ENCODE measurements around the gene SEPTIN7.
"Not testable (repeated sequence)": the region's sequence is repeated elsewhere in the genome, so short reads cannot be mapped to it uniquely, and the experiment has no call there.

SEPTIN7 gene

DNA sequence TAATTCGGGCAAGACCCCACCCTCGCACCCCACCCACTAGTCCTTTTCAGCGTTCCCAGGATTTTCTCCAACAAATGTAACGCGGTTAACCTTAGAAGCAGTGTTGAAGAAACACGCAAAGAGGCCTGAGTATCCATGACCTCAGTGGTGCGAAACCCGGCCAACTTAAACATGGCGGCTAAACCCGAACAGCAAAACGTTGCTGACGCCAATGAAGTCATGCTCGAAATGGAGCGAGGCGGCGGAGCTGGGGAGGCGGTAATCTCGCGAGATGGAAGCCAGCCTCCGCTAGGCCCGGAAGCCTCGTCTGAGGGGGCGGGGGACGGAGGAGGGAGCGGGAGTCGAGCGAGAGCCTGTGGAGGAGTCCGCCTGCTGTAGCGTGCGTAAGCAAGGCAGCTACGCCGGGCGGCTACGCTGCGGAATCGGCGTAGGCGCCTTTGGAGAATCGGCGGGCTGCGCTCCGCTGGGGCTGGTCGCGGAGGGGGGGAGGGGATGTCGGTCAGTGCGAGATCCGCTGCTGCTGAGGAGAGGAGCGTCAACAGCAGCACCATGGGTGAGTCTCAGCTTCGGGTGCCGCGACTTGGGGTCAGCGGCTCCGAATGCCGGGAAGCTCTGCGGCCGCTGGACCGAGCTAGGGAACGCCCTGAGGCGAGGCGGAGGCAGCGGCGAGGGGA lies at the start of gene SEPTIN7:
SEPTIN7 (plus strand) TSS at position 340 of the 674 bp plus-strand sequence; CDS start at position 493, 153 bp downstream.
- DNase-seq (ENCODE audit: low spot score): peak; percentile 99

DNA sequence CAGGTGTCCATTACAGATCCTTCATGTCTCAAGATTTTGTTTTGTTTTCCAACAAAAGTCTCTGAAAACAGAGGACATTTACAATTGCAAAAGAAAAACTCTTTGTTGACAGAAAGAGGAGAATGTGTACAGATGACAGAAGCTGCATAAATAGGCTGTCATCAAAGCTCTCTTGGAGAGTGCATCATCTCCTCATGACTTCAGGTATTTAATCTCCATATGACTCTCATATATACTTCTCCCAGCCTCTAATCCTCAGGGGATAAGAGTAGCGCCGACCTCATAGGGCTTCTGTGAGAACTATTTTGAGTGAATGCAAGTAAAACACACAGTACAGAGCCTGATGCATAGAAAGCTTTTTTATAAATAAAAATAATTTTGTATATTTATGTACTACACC lies 48.1 kb upstream of the SEPTIN7 start:
- DNase-seq (ENCODE audit: low spot score): no peak

DNA sequence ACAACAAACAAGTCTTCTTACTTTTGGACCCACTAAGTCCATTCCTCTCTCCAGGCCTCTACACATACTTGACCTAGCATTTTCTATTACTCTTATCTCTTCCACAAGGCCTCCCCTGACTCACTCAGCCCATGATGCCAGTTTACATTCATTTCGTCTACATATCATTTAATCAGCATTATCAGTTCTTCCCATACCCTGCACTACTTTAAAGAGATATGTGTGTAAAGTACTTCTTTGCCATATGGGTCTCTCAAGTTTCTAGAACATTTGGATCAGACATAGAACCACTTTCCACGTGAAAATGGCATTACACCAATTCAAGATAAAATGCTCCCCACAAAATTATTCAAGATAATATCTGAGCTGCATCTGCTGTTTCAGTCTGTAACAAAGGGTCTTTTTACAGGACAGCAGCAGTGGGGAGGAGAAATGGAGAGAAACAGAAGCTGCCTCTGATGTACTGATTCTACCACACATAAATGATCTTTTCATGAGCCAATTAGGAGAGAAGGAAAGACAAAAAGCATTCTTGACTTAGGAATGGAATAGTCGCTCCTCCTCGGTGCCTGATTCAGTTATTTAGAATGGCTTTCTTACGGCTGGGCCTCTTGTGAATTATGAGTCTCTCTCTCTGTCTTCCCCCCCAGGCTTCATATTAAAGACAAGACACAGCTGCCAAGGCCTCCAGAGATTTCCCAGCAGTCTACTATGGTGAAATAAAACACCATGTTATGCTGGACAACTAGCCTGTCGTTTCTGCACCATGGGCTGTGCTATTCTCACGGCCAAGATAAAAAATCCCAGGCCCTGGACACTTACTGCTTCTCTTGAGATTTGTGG lies 46.9 kb upstream of the SEPTIN7 start:
- DNase-seq (ENCODE audit: low spot score): no peak

DNA sequence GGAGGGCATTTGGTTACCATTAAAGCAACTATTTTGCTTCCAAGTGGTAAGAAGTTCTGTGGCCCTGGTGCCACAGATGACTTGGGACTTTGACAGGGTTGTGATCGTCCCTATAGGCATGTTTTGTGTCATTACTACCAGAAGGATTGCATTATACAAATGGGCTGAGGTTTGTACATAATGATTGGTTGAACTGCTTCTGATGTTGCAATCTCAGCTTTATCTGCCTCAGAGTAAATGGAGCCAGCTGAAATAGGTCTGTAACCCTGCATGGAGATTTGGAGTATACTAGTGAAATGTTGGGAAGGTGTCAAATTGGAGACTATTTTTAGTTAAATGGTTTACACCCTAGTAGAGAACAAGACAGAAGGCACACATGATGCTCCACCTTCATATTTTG lies 46.1 kb upstream of the SEPTIN7 start:
- no peak for DNase-seq (ENCODE audit: low spot score)

DNA sequence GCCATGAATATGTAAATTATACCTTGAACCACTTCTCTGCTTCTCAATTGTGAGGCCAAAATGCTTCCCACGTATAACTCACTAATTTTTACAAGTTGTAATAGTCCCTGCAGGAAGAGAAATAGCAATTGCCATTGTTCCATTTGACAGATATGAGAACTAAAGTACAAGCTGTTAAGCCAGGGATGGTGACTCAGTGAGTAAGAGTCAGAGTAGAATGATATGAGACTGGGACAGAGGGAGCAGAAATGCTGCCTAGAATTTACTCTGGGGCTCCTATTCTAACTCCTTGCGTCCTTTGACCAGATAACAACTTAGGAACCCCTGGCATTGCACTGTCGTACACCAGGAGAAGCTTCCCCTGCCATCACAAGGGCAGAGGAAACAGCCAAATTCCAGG lies 45.1 kb upstream of the SEPTIN7 start:
- DNase-seq (ENCODE audit: low spot score): no peak

DNA sequence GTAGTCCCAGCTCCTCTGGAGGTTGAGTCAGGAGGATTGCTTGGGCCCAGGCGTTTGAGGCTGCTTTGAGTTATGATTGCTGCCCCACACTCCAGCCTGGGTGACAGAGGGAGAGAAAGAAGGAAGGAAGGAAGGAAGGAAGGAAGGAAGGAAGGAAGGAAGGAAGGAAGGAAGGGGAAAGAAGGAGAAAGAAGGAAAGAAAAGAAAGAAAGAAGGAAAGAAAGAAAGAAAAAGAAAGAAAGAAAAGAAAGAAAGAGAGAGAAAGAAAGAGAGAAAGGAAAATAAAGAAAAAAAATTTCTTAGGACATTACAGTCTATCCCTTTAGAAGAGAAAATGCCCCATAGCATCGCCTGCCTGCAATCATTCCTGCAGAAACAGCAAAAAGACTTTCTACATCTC lies 44.4 kb upstream of the SEPTIN7 start:
- not testable (repeated sequence) for DNase-seq (ENCODE audit: low spot score)

DNA sequence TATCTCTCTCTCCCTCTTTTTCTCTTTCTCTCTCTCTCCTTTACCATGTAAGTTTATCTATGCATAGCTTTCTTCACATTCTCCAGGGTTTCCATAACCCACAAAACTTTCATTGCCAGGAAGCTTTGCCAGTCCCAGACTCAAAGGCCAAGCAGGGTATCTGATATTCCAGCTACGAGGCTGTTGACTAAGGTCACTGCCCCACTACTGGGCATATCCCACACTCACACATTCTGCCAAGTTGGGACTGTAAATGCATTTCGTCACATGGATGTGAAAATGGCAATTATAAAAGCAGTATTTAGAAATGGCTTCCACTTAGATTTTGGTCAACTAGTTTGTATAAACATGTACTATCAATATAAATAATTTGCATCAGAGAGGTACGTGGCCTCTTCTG lies 43.3 kb upstream of the SEPTIN7 start:
- no peak for DNase-seq (ENCODE audit: low spot score)

DNA sequence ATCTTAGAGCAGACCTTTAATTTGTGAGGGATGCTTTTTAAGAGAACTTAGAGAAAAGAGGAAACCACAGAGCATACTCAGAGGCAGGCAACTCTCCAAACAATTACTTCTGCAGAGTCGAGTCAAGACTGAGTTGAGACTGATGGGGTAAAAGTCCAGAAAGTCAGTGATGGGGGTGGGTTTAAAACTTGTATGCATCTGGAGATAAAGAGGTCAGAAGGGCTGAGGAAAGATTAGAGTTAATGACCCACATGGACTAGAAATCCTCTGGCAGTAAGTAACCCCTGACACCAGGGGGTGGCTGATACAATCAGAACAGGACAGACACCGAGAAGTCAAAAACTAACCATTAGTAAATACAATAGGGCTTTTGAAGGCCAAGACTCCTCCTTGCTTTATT lies 42.4 kb upstream of the SEPTIN7 start:
- no peak for DNase-seq (ENCODE audit: low spot score)

DNA sequence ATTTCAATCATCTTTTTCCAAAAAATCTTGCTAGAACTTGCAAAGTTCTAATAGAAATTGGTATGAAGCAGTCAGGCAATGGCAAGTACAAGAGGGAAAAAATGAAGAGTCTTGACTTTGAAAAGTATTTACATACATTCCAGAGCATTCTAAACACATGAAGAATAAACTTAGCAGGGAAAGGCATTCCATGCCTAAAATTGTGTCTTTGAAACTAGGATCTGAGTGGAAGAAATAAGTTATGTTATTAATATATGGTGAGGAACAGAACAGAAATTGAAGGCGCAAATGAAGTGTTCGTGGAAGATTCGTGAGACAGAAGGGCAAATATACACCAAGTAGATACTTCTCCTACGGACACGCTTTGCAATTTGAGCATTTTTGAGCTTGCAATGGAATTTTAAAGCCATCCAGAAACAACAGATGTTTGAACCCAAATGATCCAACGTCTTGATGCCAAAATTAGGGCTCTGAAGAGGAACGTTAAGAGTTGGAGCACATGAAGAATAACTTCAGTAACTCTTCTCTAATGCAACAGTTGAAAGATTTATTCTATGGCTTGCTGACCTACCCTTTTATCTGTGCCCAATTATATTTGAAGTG lies 40.6 kb upstream of the SEPTIN7 start:
- no peak for DNase-seq (ENCODE audit: low spot score)

DNA sequence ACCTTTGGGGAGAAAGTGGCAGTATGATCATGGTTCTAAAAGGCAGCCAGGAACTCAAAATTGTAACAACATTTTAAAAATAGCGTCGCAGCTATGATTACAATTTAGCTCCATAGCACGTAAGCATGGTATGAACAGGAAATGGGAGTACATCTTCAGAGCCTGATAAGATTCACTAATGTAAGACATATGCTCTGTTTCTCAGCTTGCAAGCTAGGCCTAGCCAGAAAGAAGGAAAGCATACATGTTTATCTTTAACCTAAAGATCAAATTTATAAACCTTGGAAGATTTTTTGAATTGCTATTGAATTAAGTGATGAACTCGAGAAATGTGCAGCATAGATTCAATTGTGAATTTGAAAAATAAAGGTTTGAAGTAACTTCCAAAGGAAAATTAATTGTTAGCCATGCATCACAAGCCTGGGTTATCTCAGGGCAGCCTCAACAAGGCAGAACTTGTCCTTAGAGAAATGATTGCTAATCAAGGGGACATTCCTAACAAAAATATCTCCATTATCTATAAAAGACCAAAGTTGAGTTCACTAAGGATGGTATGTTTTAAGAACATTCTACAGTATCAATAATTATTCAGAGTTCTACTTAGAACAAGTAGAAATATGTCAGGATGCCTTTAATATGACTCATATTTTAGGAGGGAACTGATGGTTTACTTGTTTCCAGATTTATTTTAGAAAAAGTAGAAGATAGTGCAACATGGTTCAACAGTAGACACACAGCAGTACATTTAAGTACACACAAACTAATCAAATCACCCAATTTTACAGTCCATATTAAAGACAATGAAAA lies 38.8 kb upstream of the SEPTIN7 start:
- DNase-seq (ENCODE audit: low spot score): no peak

DNA sequence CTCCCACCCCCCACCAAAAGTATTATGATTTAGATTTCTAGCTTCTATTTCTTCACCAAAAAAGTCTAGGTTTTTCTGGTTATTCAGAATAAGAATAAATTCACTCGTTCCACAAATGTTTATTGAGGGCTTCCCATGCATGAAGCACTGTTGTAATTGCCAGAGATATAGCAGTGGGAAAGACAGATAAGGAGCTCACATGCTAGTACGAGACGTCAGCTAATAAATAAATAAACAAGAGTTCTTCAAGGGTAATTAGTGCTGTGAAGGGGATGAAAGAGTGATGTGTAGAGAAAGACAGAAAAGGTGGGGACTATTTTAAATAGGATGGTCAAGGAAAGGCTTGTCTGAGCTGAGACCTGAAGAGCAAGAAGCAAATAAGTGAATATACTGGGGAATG lies 38.1 kb upstream of the SEPTIN7 start:
- no peak for DNase-seq (ENCODE audit: low spot score)

DNA sequence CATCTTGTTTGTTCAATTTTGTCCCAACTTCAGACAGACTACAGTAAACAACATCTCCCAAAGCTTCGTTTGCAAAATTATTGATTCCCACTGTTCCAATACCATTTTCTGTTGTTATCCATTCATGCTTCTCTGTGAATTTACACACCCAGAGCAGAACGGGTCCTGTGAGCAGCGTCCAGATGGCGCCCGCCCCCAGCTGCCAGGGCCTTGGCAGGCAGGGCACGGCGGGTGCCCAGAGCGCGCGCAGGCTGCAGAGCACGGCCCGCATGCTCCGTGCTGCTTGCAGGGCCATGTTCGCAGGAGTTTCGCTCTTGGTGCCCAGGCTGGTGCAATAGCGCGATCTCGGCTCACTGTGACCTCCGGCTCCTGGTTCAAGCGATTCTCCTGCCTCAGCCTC lies 32.5 kb upstream of the SEPTIN7 start:
- DNase-seq (ENCODE audit: low spot score): peak; percentile 31

DNA sequence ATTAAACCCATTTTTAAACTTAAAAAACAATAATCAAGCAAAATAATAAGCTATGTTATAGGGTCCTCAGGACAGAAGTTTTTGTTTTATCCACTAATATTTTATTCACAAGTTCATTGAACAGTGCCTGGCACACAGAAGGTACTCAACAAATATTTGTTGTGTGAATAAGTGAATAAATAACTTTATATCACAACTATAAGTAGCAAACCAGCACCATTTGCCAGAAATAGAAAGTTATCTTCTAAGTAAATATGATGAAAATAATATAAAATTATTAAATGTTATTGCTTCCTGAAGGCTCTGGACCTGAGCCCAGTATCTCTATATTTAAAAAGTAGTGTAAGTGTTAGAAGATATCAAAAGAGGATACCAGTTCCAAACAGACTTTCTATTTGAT lies 29.1 kb upstream of the SEPTIN7 start:
- no peak for DNase-seq (ENCODE audit: low spot score)

DNA sequence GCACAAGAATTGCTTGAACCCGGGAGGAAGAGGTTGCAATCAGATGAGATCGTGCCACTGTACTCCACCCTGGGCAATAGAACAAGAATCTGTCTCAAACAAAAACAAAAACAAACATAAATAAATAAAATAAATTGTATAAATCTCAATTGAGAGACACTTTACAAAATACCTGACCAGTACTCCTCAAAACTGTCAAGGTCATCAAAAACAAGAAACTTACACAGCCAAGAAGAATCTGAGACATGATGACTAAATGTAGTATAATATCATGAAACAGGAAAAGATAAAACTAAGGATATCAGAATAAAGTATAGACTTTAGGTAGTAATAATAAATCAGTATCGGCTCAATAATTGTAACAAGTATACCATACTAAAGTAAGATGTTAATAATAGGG lies 26.9 kb upstream of the SEPTIN7 start:
- no peak for DNase-seq (ENCODE audit: low spot score)

DNA sequence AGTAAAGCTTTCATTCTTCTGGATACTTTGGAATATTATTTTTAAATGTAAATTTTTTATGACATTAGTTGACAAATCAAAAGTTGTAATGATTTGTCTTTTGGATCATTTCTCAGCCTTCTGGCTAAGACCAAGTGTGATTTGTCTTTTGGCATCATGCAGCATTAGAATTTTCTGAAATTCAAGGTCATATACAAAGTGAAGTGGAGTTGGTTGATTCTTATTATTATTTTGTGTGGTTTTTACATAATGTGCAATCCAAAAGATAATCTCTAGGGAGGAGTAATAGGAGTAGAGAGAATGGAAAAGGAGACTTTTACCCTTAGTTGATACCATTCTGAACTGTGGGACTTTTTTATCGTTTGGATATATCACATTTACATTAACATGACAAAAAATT lies 24.2 kb upstream of the SEPTIN7 start:
- no peak for DNase-seq (ENCODE audit: low spot score)

DNA sequence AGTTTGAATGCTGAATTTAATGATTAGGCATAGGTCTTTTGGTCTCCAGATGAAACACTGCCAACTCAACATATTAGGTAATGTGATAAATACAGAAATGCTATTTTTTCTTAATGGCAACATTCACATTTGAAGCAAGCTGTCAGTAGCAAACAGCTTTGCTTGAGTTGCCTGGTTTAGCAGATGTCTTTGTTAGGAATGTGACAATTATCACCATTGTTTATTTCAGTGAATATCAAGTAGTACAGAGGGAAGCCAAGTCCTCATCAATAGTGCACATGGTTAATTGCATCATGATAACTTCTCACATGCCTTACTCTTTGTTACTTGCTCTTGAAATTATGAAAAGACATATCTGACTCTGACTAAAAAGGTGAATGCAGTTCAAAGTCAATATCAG lies 23.7 kb upstream of the SEPTIN7 start:
- DNase-seq (ENCODE audit: low spot score): no peak

DNA sequence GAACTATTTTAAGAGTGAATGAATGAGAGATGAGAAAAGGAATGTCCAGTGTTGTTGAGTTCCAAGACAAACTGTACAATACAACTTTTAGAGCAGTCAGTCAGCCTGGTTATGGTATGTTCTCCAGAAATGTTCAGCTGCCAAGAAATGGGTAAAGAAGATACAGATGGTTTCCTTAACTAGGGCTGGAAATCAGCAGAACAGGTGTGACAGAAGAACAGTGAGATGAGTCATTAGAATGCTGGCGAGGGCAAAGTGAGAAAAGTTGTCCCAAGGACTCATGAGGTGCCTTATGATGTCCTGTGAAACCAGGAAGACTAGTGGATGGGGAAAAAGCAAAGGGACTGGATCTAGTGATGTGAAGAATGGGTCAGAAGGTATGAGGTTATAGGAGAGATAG lies 20.8 kb upstream of the SEPTIN7 start:
- no peak for DNase-seq (ENCODE audit: low spot score)

DNA sequence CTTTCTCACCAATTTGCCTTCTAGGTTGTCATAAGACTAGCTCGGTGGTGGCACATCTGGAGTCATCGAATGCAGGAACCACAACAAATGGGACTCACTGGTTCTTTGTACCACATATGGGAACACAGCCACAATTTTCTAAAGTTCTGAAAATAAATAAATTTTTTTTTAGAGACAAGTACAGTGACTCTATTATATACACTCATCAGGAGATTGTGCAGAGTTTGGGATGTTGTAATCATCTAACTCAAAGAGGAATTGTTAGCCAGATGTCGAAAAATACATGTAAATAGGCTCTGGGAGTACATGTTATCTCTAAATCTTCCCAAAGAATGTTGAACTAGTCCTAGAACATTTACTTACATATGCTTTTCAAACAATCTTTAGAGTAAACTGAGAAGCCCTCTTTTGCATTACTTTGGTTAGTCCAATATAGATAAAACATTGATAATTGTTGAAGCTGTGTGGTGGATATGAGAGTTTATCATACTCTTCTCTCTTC lies 19.6 kb upstream of the SEPTIN7 start:
- DNase-seq (ENCODE audit: low spot score): no peak

DNA sequence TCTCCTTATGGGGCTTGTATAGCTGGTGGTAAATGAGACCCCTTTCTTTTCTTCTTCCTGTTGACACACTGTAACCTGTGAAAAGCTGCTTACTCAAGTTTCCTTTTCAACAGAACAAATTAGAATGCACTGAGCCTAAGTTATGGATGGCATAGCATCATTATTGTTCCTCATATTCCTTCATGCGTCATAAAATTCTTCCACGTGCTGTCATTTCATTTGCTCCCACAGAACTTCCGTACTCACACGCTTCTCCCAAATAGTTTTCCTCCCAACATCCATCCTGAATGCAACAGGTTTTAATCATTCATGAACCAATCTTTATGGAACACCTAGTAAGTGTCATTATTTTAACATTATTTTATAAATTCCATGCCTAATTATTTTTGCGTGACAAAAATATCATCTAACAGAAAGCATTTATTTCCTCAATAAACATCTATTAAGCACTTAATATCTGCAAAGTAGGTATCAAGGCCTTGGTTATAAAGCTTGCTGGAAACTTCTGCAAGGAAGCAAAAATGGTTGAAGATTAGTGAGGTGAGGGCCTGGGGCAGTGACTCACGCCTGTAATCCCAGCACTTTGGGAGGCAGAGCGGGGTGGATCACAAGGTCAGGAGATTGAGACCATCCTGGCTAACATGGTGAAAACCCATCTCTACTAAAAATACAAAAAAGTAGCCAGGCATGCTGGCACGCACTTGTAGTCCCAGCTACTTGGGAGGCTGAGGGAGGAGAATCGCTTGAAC lies 18.9 kb upstream of the SEPTIN7 start:
- no peak for DNase-seq (ENCODE audit: low spot score)

DNA sequence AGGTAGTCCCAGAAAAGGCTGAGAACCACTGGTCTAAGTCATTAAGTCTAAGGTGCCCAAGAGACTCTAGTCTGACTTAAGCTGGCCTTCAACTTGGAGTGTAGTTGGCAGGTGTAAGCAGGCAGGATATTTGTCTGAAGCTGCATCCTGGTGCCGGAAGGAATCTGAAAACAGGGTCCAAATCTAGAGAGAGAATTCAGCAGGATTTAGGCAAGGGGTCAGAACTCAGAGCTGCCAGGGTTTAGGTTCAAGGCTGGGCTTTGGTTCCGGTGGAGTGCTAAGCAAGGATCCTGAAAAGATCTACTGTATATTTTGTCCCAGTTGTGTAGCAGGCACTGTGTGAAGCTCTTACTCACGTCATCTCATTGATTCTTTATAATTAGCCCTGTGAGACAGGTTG lies 16.5 kb upstream of the SEPTIN7 start:
- DNase-seq (ENCODE audit: low spot score): no peak

DNA sequence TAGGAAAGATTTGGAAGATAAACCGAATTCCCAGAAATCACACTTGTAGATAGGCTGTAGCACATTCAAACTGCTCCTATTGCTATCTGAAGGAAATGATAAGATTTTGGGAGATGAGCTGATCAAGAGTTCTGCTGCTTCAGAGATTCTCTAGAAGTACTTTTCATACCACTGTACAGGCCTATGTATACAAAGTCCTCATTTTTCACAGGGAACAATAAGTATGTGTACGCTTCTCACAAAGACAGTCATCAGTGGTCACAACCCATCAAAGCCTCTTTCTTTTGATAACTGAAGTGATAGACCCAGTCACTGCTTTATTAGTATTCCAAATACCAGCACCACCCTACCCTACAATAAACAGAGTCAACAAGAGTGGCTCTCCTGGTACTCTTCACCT lies 15.6 kb upstream of the SEPTIN7 start:
- no peak for DNase-seq (ENCODE audit: low spot score)
